Stomach (tissue), 4 donors: Measurements from ENCODE around the gene OLIG3.

Source experiments
- CTCF ChIP-seq, 7 experiments: fragments of 450-650 bp in 4 of 7; fragments of 200-600 bp in 3 of 7; sonication (generic) in 3 of 7; IDR thresholded peaks; one replicate each; pipeline ENCODE4 v1.5.1; 2016 to 2019; ENCODE audit warnings: antibody characterized with exemption in 7 of 7, control low read depth in 2 of 7, mild to moderate bottlenecking in 1 of 7
- POLR2A ChIP-seq, 4 donors: fragments of 450-650 bp; IDR thresholded peaks; one replicate each; pipeline ENCODE4 v1.6.1; 2016; ENCODE audit warnings: antibody characterized with exemption in 4 of 4, control low read depth in 2 of 4, mild to moderate bottlenecking in 1 of 4, moderate library complexity in 1 of 4
- POLR2AphosphoS5 ChIP-seq, 3 donors: sonication (generic); formaldehyde crosslinking; IDR thresholded peaks; one replicate each; pipeline ENCODE4 v1.6.1; 2016; ENCODE audit warnings: antibody characterized with exemption in 3 of 3

- no peak for TF ChIP-seq POLR2AphosphoS5 (IDR thresholded peaks at IDR 0.05)
- TF ChIP-seq CTCF (IDR thresholded peaks at IDR 0.05): no peak
- no peak for TF ChIP-seq POLR2A (IDR thresholded peaks at IDR 0.05)
These were observed 19.1 kb downstream of the OLIG3 start for GRCh38 chr6:137475103-137475502.
